Measurements from ENCODE around the gene FRMD4A. TPM values are rescaled to one million over a fixed set of nuclear protein-coding genes. Genes with fewer than 3 reads are reported as not detected.

FRMD4A gene
- total RNA-seq, 2 experiments from 2014 or later: 3.1 to 3.7 TPM

DNA sequence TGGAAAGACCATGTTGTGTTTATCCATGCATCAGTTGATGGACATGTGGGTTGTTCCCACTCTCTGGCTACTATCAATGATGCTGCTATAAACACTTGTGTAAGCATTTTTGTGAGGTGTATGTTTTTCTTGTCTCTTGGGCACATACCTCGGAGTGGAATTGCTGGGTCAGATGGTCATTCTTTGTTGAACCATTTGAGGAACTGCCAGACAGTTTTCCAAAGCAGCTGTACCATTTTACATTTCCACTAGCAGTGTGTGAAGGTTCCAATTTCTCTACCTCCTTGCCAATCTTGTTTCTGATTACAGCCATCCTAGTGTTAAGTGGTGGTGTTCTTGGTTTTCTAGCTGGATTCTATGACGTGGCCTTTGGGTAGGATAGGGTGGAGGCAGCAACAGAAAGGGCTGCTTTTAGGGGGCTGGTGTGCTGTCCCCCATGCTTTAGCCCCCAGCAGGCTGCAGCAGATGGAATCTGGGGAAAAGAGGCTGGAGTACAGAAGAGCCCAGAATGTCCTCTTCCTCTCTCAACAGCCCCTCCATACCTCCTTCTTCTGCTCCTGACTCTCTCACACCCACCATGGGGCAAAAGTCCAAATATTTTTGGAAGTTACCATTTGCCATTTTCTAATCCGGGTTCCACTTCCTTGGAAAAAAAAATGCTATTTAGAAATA, 352.7 kb downstream of the FRMD4A start:
- Mint-ChIP-seq H3K27ac (no peak overlapping the region), H3K4me3 (no peak overlapping the region), H3K27me3 (no peaks in the 10 kb centered on the region), H3K4me1 (ENCODE audit: low read depth) (no peaks in the 10 kb centered on the region), H3K9me3 (no peaks in the 10 kb centered on the region), H3K36me3 (ENCODE audit: low read depth) (no peaks in the 10 kb centered on the region)
- peaks cover 0 to 4% of the 10 kb centered on the region in 2 experiments for H3K27me3 ChIP-seq (ENCODE audit: control insufficient read depth in 1 of 2, insufficient read depth in 2 of 2, low read length in 2 of 2)
- no peak for DNase-seq
- no peak for ATAC-seq (ENCODE audit: poor library complexity)
- ChIA-PET POLR2A (no interaction called here), CTCF (no interaction called here)
- H3K4me1 ChIP-seq (ENCODE audit: insufficient read depth, low read length): no peaks in the 10 kb centered on the region
- H3K36me3 ChIP-seq (ENCODE audit: insufficient read depth, low read length): no peaks in the 10 kb centered on the region
- H3K27ac ChIP-seq (ENCODE audit: low read depth in 1 of 2, low read length in 2 of 2): no peak overlapping the region
- intact Hi-C loops (cut with DNase I, micrococcal nuclease): no loop called here
- no peaks in the 10 kb centered on the region for H3K9me3 ChIP-seq (ENCODE audit: control insufficient read depth in 1 of 2, insufficient read depth in 1 of 2, low read length in 2 of 2)
- TF ChIP-seq, protein P1, sequence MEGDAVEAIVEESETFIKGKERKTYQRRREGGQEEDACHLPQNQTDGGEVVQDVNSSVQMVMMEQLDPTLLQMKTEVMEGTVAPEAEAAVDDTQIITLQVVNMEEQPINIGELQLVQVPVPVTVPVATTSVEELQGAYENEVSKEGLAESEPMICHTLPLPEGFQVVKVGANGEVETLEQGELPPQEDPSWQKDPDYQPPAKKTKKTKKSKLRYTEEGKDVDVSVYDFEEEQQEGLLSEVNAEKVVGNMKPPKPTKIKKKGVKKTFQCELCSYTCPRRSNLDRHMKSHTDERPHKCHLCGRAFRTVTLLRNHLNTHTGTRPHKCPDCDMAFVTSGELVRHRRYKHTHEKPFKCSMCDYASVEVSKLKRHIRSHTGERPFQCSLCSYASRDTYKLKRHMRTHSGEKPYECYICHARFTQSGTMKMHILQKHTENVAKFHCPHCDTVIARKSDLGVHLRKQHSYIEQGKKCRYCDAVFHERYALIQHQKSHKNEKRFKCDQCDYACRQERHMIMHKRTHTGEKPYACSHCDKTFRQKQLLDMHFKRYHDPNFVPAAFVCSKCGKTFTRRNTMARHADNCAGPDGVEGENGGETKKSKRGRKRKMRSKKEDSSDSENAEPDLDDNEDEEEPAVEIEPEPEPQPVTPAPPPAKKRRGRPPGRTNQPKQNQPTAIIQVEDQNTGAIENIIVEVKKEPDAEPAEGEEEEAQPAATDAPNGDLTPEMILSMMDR (IDR thresholded peaks at IDR 0.05): no peak
- H3K4me3 ChIP-seq (ENCODE audit: low read length): no peak overlapping the region

DNA sequence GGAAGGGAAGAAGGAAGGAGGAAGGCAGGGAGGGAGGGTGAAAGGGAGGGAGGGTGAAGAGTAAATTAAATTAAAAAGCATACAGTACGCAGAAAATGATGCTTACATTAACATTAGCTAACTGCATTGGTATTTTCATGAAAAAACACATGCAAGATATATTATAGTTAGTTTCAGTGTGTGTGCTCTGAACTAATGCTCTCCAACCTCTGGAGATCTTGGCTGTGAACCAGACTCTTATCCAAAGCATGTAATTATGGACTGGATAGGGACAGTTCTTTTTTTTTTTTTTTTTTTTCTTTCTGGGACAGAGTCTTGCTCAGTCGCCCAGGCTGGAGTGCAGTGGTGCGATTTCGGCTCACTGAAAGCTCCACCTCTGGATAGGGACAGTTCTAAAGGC, 357.0 kb downstream of the FRMD4A start:
- no peak overlapping the region for H3K27ac Mint-ChIP-seq
- no peaks in the 10 kb centered on the region for H3K9me3 ChIP-seq (ENCODE audit: control insufficient read depth in 1 of 2, insufficient read depth in 1 of 2, low read length in 2 of 2)
- H3K27me3 Mint-ChIP-seq: no peaks in the 10 kb centered on the region
- H3K36me3 ChIP-seq (ENCODE audit: insufficient read depth, low read length): no peaks in the 10 kb centered on the region
- no peaks in the 10 kb centered on the region for H3K4me1 Mint-ChIP-seq (ENCODE audit: low read depth)
- CTCF ChIA-PET: interaction anchor here (0.6 kb wide), 1 partner anchor 754 kb away, joined by 3 read pairs; no protein-coding TSS in a partner anchor
- intact Hi-C loops (cut with DNase I, micrococcal nuclease): no loop called here
- no peak for ATAC-seq (ENCODE audit: poor library complexity)
- TF ChIP-seq, protein P1 (IDR thresholded peaks at IDR 0.05): no peak
- H3K9me3 Mint-ChIP-seq: no peaks in the 10 kb centered on the region
- POLR2A ChIA-PET: no interaction called here
- H3K36me3 Mint-ChIP-seq (ENCODE audit: low read depth): no peaks in the 10 kb centered on the region
- no peak for DNase-seq
- no peak overlapping the region for H3K4me3 ChIP-seq (ENCODE audit: low read length)
- H3K27me3 ChIP-seq (ENCODE audit: control insufficient read depth in 1 of 2, insufficient read depth in 2 of 2, low read length in 2 of 2): peaks cover 0 to 4% of the 10 kb centered on the region in 2 experiments
- no peak overlapping the region for H3K4me3 Mint-ChIP-seq
- no peak overlapping the region for H3K27ac ChIP-seq (ENCODE audit: low read depth in 1 of 2, low read length in 2 of 2)
- H3K4me1 ChIP-seq (ENCODE audit: insufficient read depth, low read length): no peaks in the 10 kb centered on the region

- no peaks in the 10 kb centered on the region for H3K36me3 Mint-ChIP-seq (ENCODE audit: low read depth)
Measured at GRCh38 chr10:13972609-13973008, 358.1 kb downstream of the FRMD4A start.

More at GRCh38 chr10:13972609-13973008, 358.1 kb downstream of the FRMD4A start:
- no peak overlapping the region for H3K27ac Mint-ChIP-seq
- no peaks in the 10 kb centered on the region for H3K4me1 ChIP-seq (ENCODE audit: insufficient read depth, low read length)
- no peaks in the 10 kb centered on the region for H3K36me3 ChIP-seq (ENCODE audit: insufficient read depth, low read length)
- no peak overlapping the region for H3K4me3 ChIP-seq (ENCODE audit: low read length)
- intact Hi-C loops (cut with DNase I, micrococcal nuclease): no loop called here
- ATAC-seq (ENCODE audit: poor library complexity) (no peak), DNase-seq (no peak)
- no peaks in the 10 kb centered on the region for H3K27me3 Mint-ChIP-seq
- H3K9me3 ChIP-seq (ENCODE audit: control insufficient read depth in 1 of 2, insufficient read depth in 1 of 2, low read length in 2 of 2): no peaks in the 10 kb centered on the region
- CTCF ChIA-PET: no interaction called here
- peaks cover 0 to 4% of the 10 kb centered on the region in 2 experiments for H3K27me3 ChIP-seq (ENCODE audit: control insufficient read depth in 1 of 2, insufficient read depth in 2 of 2, low read length in 2 of 2)
- POLR2A ChIA-PET: no interaction called here
- H3K27ac ChIP-seq (ENCODE audit: low read depth in 1 of 2, low read length in 2 of 2): no peak overlapping the region
- H3K9me3 Mint-ChIP-seq: no peaks in the 10 kb centered on the region
- no peaks in the 10 kb centered on the region for H3K4me1 Mint-ChIP-seq (ENCODE audit: low read depth)
- H3K4me3 Mint-ChIP-seq: no peak overlapping the region
- TF ChIP-seq, protein P1 (IDR thresholded peaks at IDR 0.05): no peak
